Measurements from ENCODE around the gene TNFRSF17.

- TF ChIP-seq EZH2phosphoT487 (IDR thresholded peaks at IDR 0.05; ENCODE audit: insufficient read depth, low read depth): no peak
- TF ChIP-seq EZH2 (IDR thresholded peaks at IDR 0.05; ENCODE audit: insufficient read depth, poor library complexity, severe bottlenecking): no peak
Measured at GRCh38 chr16:11985250-11985649, 20.2 kb downstream of the TNFRSF17 start.
